HepG2 (cell line): ENCODE results near the gene IDS. TPM values are rescaled to one million over a fixed set of nuclear protein-coding genes. Genes with fewer than 3 reads are reported as not detected.

Experiments
- GFI1 ChIP-seq: sonication (generic); formaldehyde crosslinking; IDR thresholded peaks from 2 replicates; pipeline ENCODE4 v1.5.0; 2020; ENCODE audit warnings: missing genetic modification reagents, mild to moderate bottlenecking, borderline replicate concordance
- MZF1 ChIP-seq: sonication (generic); formaldehyde crosslinking; IDR thresholded peaks from 2 replicates; pipeline ENCODE4 v1.8.1; 2023; ENCODE audit warnings: mild to moderate bottlenecking, missing genetic modification reagents, borderline replicate concordance
- PITX1 ChIP-seq: sonication (generic); formaldehyde crosslinking; IDR thresholded peaks from 2 replicates; pipeline ENCODE4 v1.5.1; 2020; ENCODE audit warnings: mild to moderate bottlenecking, missing genetic modification reagents
- SALL2 ChIP-seq: sonication (generic); formaldehyde crosslinking; IDR thresholded peaks from 2 replicates; pipeline ENCODE4 v1.8.1; 2023; ENCODE audit warnings: mild to moderate bottlenecking, missing genetic modification reagents, inconsistent platforms
- ZNF12 ChIP-seq: sonication (generic); formaldehyde crosslinking; IDR thresholded peaks from 2 replicates; pipeline ENCODE4 v1.5.0; 2020; ENCODE audit warnings: missing genetic modification reagents
- polyA plus RNA-seq, 8 experiments: library from polyadenylated mRNA; depleted of rRNA in 3 of 8; stranded (reverse) in 7 of 8; unstranded in 1 of 8; fragments of >200 nt; fragmentation: Illumina TruSeq in 4 of 8; extraction: Trizol in 4 of 8; gene quantifications; 2 replicates each; pipeline versions ENCODE4 v1.2.1 to v1.2.3, GENCODE V29; 2011 to 2016; ENCODE audit warnings: low read depth in 4 of 8, missing spikeins in 1 of 8, mixed read lengths in 1 of 8; ENCODE audit not compliant: insufficient read depth in 1 of 8
- total RNA-seq, 5 experiments: library from RNA; depleted of rRNA; stranded (reverse); fragments of >200 nt; fragmentation: Illumina TruSeq; extraction: Trizol; gene quantifications; 2 replicates each; pipeline ENCODE4 v1.2.3, GENCODE V29; 2016; ENCODE audit warnings: low read depth in 1 of 5
- TF ChIP-seq, protein P1 (sequence below): sonication (generic); formaldehyde crosslinking; IDR thresholded peaks from 2 replicates; pipeline ENCODE4 v1.5.0; 2020; ENCODE audit warnings: mild to moderate bottlenecking, missing genetic modification reagents, borderline replicate concordance
- TF ChIP-seq, protein P2 (sequence below): sonication (generic); formaldehyde crosslinking; IDR thresholded peaks from 2 replicates; pipeline ENCODE4 v1.4.0; 2020; ENCODE audit warnings: missing genetic modification reagents
- TF ChIP-seq, protein P3 (sequence below): sonication (generic); formaldehyde crosslinking; IDR thresholded peaks from 2 replicates; pipeline ENCODE4 v1.4.0; 2020; ENCODE audit warnings: mild to moderate bottlenecking, missing genetic modification reagents

IDS gene
- total and polyA plus RNA-seq, 2 of the 13 experiments (the other 11 are each of a cell fraction or from before 2014, with no cell fraction given) = 2.2 to 11.9 TPM

DNA sequence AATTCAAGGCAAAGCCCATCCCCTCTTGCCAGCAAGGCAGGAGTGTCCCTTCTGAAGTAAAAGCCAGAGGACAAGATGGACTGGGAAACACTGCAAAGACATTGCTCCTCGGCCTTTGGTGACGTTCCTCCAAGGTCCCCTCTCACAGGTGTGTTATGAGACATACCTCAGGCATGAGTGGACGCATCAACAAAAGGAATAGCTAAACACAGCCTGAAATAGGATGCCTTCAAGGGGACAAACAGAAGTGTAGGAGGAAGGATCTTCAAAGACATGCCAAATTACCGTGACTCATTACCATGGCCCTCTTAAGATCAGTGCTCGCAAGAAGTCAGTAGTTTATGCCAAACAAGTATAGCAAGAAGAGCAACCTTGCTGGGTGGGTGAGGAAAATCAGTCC lies 6.0 kb upstream of the IDS start (continued):
- TF ChIP-seq, protein P1, sequence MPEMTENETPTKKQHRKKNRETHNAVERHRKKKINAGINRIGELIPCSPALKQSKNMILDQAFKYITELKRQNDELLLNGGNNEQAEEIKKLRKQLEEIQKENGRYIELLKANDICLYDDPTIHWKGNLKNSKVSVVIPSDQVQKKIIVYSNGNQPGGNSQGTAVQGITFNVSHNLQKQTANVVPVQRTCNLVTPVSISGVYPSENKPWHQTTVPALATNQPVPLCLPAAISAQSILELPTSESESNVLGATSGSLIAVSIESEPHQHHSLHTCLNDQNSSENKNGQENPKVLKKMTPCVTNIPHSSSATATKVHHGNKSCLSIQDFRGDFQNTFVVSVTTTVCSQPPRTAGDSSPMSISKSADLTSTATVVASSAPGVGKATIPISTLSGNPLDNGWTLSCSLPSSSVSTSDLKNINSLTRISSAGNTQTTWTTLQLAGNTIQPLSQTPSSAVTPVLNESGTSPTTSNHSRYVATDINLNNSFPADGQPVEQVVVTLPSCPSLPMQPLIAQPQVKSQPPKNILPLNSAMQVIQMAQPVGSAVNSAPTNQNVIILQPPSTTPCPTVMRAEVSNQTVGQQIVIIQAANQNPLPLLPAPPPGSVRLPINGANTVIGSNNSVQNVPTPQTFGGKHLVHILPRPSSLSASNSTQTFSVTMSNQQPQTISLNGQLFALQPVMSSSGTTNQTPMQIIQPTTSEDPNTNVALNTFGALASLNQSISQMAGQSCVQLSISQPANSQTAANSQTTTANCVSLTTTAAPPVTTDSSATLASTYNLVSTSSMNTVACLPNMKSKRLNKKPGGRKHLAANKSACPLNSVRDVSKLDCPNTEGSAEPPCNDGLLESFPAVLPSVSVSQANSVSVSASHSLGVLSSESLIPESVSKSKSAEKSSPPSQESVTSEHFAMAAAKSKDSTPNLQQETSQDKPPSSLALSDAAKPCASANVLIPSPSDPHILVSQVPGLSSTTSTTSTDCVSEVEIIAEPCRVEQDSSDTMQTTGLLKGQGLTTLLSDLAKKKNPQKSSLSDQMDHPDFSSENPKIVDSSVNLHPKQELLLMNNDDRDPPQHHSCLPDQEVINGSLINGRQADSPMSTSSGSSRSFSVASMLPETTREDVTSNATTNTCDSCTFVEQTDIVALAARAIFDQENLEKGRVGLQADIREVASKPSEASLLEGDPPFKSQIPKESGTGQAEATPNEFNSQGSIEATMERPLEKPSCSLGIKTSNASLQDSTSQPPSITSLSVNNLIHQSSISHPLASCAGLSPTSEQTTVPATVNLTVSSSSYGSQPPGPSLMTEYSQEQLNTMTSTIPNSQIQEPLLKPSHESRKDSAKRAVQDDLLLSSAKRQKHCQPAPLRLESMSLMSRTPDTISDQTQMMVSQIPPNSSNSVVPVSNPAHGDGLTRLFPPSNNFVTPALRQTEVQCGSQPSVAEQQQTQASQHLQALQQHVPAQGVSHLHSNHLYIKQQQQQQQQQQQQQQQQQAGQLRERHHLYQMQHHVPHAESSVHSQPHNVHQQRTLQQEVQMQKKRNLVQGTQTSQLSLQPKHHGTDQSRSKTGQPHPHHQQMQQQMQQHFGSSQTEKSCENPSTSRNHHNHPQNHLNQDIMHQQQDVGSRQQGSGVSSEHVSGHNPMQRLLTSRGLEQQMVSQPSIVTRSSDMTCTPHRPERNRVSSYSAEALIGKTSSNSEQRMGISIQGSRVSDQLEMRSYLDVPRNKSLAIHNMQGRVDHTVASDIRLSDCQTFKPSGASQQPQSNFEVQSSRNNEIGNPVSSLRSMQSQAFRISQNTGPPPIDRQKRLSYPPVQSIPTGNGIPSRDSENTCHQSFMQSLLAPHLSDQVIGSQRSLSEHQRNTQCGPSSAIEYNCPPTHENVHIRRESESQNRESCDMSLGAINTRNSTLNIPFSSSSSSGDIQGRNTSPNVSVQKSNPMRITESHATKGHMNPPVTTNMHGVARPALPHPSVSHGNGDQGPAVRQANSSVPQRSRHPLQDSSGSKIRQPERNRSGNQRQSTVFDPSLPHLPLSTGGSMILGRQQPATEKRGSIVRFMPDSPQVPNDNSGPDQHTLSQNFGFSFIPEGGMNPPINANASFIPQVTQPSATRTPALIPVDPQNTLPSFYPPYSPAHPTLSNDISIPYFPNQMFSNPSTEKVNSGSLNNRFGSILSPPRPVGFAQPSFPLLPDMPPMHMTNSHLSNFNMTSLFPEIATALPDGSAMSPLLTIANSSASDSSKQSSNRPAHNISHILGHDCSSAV (CRISPR knock-in tag) = no peak
- TF ChIP-seq, protein P2, sequence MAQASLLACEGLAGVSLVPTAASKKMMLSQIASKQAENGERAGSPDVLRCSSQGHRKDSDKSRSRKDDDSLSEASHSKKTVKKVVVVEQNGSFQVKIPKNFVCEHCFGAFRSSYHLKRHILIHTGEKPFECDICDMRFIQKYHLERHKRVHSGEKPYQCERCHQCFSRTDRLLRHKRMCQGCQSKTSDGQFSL = no peak
- TF ChIP-seq ZNF12 (CRISPR knock-in tag) (no peak), PITX1 (no peak), MZF1 (CRISPR knock-in tag) (no peak), SALL2 (CRISPR knock-in tag) (no peak), GFI1 (CRISPR knock-in tag) (no peak)
- TF ChIP-seq, protein P3, sequence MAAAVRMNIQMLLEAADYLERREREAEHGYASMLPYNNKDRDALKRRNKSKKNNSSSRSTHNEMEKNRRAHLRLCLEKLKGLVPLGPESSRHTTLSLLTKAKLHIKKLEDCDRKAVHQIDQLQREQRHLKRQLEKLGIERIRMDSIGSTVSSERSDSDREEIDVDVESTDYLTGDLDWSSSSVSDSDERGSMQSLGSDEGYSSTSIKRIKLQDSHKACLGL (CRISPR knock-in tag) = no peak
